Activated CD4-positive, alpha-beta T cell treated with anti-CD3 and anti-CD28 coated beads, Interleukin-2, Interleukin-4, amounts not matched to agents 100 ng/mL and 50 ng/mL, durations not matched to agents 16 hours and 8 hours (primary cell): ENCODE measurements around the gene NUDT16L1.
A peak's percentile ranks its signal among the peaks of the same experiment; 100 is the strongest.
"Not testable (repeated sequence)": the region's sequence is repeated elsewhere in the genome, so short reads cannot be mapped to it uniquely, and the experiment has no call there.

ENCODE experiments used
- DNase-seq: peaks from one replicate; pipeline ENCODE4 v3.0.0-alpha.2; 2020; ENCODE audit warnings: low spot score

The NUDT16L1 gene

GRCh38 chr16:4718466-4718865, 25.1 kb downstream of the NUDT16L1 start:
- DNase-seq: no peak

GRCh38 chr16:4723071-4723767, 29.9 kb downstream of the NUDT16L1 start:
- DNase-seq: no peak

- no peak for DNase-seq
Measured at GRCh38 chr16:4724661-4725270, 31.4 kb downstream of the NUDT16L1 start.

GRCh38 chr16:4726616-4727015, 33.3 kb downstream of the NUDT16L1 start:
- no peak for DNase-seq

GRCh38 chr16:4728676-4729075, 35.3 kb downstream of the NUDT16L1 start:
- no peak for DNase-seq

GRCh38 chr16:4729876-4730275, 36.5 kb downstream of the NUDT16L1 start:
- DNase-seq: no peak

GRCh38 chr16:4733211-4733742, 39.9 kb downstream of the NUDT16L1 start:
- DNase-seq: no peak

- DNase-seq: no peak
Measured at GRCh38 chr16:4733747-4734062, 40.3 kb downstream of the NUDT16L1 start.

GRCh38 chr16:4734063-4734729, 40.8 kb downstream of the NUDT16L1 start, which contains the start of the genes ANKS3 and DNAAF8:
ANKS3 (minus strand) TSS chr16:4734271; CDS start chr16:4730149, 4,122 bp downstream.
DNAAF8 (plus strand) TSS chr16:4734537; CDS start chr16:4736515, 1,978 bp downstream.
- DNase-seq: peak; percentile 82

GRCh38 chr16:4734730-4735535, 41.6 kb downstream of the NUDT16L1 start:
- DNase-seq: peak; percentile 92

GRCh38 chr16:4736546-4736945, 43.2 kb downstream of the NUDT16L1 start:
- DNase-seq: no peak

GRCh38 chr16:4737545-4737944, 44.2 kb downstream of the NUDT16L1 start:
- no peak for DNase-seq

GRCh38 chr16:4738370-4738769, 45.0 kb downstream of the NUDT16L1 start:
- DNase-seq: not testable (repeated sequence)

GRCh38 chr16:4743226-4743878, 50.0 kb downstream of the NUDT16L1 start:
- DNase-seq: no peak

- no peak for DNase-seq
Measured at GRCh38 chr16:4744555-4745273, 51.4 kb downstream of the NUDT16L1 start.

- DNase-seq: no peak
Measured at GRCh38 chr16:4745274-4745569, 51.9 kb downstream of the NUDT16L1 start.
